ENCODE measurements around the gene MAGEB5.

Gene MAGEB5

GRCh38 chrX:26215869-26216268 is at the start of gene MAGEB5:
Gene MAGEB5, plus strand, starts transcription at chrX:26216169. Its CDS starts 1,133 bp downstream, at chrX:26217302.
- TF ChIP-seq, protein P1, sequence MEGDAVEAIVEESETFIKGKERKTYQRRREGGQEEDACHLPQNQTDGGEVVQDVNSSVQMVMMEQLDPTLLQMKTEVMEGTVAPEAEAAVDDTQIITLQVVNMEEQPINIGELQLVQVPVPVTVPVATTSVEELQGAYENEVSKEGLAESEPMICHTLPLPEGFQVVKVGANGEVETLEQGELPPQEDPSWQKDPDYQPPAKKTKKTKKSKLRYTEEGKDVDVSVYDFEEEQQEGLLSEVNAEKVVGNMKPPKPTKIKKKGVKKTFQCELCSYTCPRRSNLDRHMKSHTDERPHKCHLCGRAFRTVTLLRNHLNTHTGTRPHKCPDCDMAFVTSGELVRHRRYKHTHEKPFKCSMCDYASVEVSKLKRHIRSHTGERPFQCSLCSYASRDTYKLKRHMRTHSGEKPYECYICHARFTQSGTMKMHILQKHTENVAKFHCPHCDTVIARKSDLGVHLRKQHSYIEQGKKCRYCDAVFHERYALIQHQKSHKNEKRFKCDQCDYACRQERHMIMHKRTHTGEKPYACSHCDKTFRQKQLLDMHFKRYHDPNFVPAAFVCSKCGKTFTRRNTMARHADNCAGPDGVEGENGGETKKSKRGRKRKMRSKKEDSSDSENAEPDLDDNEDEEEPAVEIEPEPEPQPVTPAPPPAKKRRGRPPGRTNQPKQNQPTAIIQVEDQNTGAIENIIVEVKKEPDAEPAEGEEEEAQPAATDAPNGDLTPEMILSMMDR (IDR thresholded peaks at IDR 0.05) = no peak

DNA sequence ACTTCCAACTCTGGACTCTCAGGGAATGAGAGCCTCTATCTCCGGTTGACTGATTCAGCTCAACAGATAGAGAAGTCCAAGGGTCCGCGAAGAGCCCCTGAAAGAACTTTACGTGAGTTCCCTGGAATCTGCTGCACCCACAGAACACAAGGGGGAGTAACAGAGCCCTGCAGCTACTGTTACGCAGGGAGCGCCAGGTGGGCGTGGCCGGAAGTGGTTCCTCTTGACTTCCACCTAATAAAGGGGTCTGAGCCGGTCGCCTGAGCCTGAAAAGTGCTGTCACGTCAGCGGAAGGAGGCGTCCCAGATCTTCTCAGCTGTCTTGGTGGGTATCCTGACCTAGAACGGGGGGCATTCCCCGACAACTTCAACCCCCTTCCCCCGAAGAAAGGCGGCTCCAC is 23.8 kb upstream of the MAGEB5 start, which contains the start of gene MAGEB6:
TSS of gene MAGEB6 (plus strand) at position 237 of the 400 bp plus-strand sequence. CDS start 1,407 bp downstream, outside the sequence.
- TF ChIP-seq, protein P1 (IDR thresholded peaks at IDR 0.05) = no peak

DNA sequence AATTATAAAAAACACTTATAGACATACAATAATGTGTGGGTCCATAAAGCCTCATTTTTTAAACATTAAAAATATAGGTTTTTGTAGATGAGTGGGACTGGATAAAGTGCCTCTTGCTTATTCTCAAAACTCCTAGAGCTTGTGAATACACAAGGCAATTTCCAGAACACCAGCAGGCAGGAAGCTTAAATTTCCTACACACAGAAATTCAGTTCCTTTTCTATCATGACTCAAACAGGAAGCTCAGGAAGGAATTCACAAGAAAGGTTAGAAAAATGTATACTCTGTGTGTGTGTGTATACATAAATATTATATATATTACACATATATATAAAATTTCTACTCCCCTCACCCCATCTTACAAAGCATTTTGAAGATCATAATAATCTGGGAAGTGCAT is 12.4 kb upstream of the MAGEB5 start:
- TF ChIP-seq, protein P1 (IDR thresholded peaks at IDR 0.05) = no peak

- TF ChIP-seq, protein P1 (IDR thresholded peaks at IDR 0.05) = no peak
These were observed 8.0 kb upstream of the MAGEB5 start for GRCh38 chrX:26208012-26208411.

GRCh38 chrX:26219351-26219750 is 3.4 kb downstream of the MAGEB5 start:
- TF ChIP-seq, protein P1 (IDR thresholded peaks at IDR 0.05) = no peak

DNA sequence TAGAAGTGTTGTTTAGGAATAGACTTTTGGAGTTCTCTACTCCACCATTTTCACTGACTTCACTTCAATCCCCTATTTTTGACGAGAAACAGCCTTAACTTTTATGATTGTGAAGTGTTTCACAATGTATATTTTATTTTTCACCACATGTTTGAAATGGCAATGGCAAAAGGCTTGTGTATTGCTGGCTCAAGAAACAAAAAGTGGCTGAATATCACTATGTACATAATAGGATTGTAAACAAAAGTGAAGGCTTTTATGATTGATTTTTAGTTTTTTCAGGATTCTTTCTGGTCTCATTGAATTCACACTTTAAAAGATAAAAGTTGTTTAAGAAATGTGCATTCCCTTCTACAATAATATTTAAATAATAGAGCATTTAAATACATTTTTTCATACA is 18.2 kb downstream of the MAGEB5 start:
- TF ChIP-seq, protein P1 (IDR thresholded peaks at IDR 0.05) = no peak

GRCh38 chrX:26253526-26253925 is 37.6 kb downstream of the MAGEB5 start:
- TF ChIP-seq, protein P1 (IDR thresholded peaks at IDR 0.05) = no peak

DNA sequence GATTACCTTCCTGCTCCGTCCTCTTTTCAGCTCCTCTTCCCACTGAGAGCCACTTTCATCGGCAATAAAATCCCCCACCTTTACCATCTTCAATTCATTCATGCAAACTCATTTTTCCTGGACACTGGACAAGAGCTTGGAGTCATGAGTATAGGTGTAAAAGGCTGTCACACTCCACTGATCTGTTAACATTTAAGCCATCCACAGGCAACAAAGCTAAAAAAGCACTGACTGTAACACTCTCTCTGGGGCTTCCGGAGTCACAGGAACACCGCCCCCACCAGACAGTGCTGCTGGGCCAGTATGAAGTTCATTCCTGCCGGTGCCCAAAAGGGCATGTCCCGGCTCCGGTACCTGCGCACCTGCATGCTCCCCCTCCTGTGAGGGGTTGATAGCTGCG is 38.5 kb downstream of the MAGEB5 start:
- TF ChIP-seq, protein P1 (IDR thresholded peaks at IDR 0.05) = no peak

Measured in LNCAP (cell line).